ENCODE results near the gene LRRC53. TPM values are rescaled to one million over a fixed set of nuclear protein-coding genes. Genes with fewer than 3 reads are reported as not detected.

LRRC53 gene
- total and polyA plus RNA-seq, 2 of the 4 experiments (the other 2 are of a cell fraction), result not detected

GRCh38 chr1:74523873-74524480 lies 11.6 kb upstream of the LRRC53 start:
- in situ Hi-C loops (cut with MboI; ENCODE audit: low sequenced_read_pairs), result no loop called here
- dilution Hi-C loops (cut with HindIII; ENCODE audit: low sequenced_read_pairs, unreplicated experiment), result no loop called here
- CTCF ChIA-PET, result no interaction called here

More at GRCh38 chr1:74523873-74524480, 11.6 kb upstream of the LRRC53 start:
- intact Hi-C loops (cut with micrococcal nuclease), result no loop called here
- no peaks in the 10 kb centered on the region for H3K36me3 ChIP-seq (ENCODE audit: control insufficient read depth, insufficient read depth, low read length)
- no peak overlapping the region for H3K23ac ChIP-seq (ENCODE audit: low read depth, low read length)
- H2BK15ac ChIP-seq (ENCODE audit: low read depth, low read length), result no peak overlapping the region
- DNase-seq (no peak), ATAC-seq (ENCODE audit: low read depth) (no peak)
- no peak overlapping the region for H3K4ac ChIP-seq (ENCODE audit: low read depth, low read length)
- H3K27ac ChIP-seq (ENCODE audit: insufficient read depth, low read length), result no peak overlapping the region
- H3K4me1 ChIP-seq (ENCODE audit: control insufficient read depth, insufficient read depth, low read length), result no peaks in the 10 kb centered on the region
- H3K27me3 ChIP-seq (ENCODE audit: control insufficient read depth, insufficient read depth, low read length), result no peaks in the 10 kb centered on the region
- no peak overlapping the region for H3K9ac ChIP-seq (ENCODE audit: low read depth, low read length)
- H4K5ac ChIP-seq (ENCODE audit: low read depth, low read length), result no peak overlapping the region
- WGBS, 2 experiments (ENCODE audit: extremely low coverage in 2 of 2, insufficient read length in 1 of 2), result no CpG with 5 or more reads among the region's 2 CpGs
- TF ChIP-seq POLR2A (IDR thresholded peaks at IDR 0.05; ENCODE audit: low read depth, low read length), result no peak
- TF ChIP-seq ELK1 (IDR thresholded peaks at IDR 0.05; ENCODE audit: borderline replicate concordance, low read depth, low read length), result no peak
- TF ChIP-seq CHD1 (IDR thresholded peaks at IDR 0.05; ENCODE audit: low read depth, low read length), result no peak
- no peak for TF ChIP-seq FOS (IDR thresholded peaks at IDR 0.05; ENCODE audit: low read depth, low read length)
- no peak for TF ChIP-seq MXI1 (IDR thresholded peaks at IDR 0.05; ENCODE audit: borderline replicate concordance, low read depth, low read length)
- no peak for TF ChIP-seq RFX5 (IDR thresholded peaks at IDR 0.05; ENCODE audit: low read depth, low read length)
- H3K14ac ChIP-seq (replicated peaks; ENCODE audit: low read depth, low read length), result no peak overlapping the region
- no peaks in the 10 kb centered on the region for H4K20me1 ChIP-seq (ENCODE audit: insufficient read depth, low read length)
- H3K4me2 ChIP-seq (ENCODE audit: low read depth, low read length), result no peak overlapping the region
- no peak overlapping the region for H2BK20ac ChIP-seq (ENCODE audit: low read depth, low read length)
- H4K8ac ChIP-seq (ENCODE audit: low read depth in 2 of 2, low read length in 2 of 2), result no peak overlapping the region
- no peak overlapping the region for H3K4me3 ChIP-seq (ENCODE audit: insufficient read depth, low read depth, low read length)
- no peak overlapping the region for H2AK9ac ChIP-seq (replicated peaks; ENCODE audit: low read depth, low read length, poor library complexity)
- H3K9me1 ChIP-seq (ENCODE audit: insufficient read depth, low read length), result no peaks in the 10 kb centered on the region
- no peak overlapping the region for H2AFZ ChIP-seq (replicated peaks; ENCODE audit: low read length, poor library complexity)
- H3K56ac ChIP-seq (ENCODE audit: extremely low read depth, insufficient read depth, low read length), result no peak overlapping the region
- no peak overlapping the region for H2AK5ac ChIP-seq (ENCODE audit: low read depth, low read length)
- BruUV-seq (replicated peaks), result no TSS peak
- POLR2A ChIA-PET (ENCODE audit: unreplicated experiment), result no interaction called here
- H4K91ac ChIP-seq (ENCODE audit: insufficient read depth, low read depth, low read length), result no peak overlapping the region
- H2BK5ac ChIP-seq (ENCODE audit: low read depth, low read length, poor library complexity, severe bottlenecking), result no peak overlapping the region
- H3K79me1 ChIP-seq (ENCODE audit: low read depth in 1 of 2, low read length in 2 of 2), result no peaks in the 10 kb centered on the region
- no peak overlapping the region for H2BK120ac ChIP-seq (ENCODE audit: low read depth, low read length)
- H3K18ac ChIP-seq (ENCODE audit: low read depth, low read length), result no peak overlapping the region
- H3K9me3 ChIP-seq (ENCODE audit: control insufficient read depth, insufficient read depth, low read length), result no peaks in the 10 kb centered on the region; the same call in 1 of the 2 replicates
